HG03135 (cell line): ENCODE data around the gene SMIM28.

ENCODE experiments used
- ATAC-seq: cut with Tn5 transposase; IDR thresholded peaks from one replicate; pipeline ENCODE4 v1.9.1; 2021; ENCODE audit warnings: mild to moderate bottlenecking, moderate library complexity; ENCODE audit not compliant: unreplicated experiment

Gene SMIM28

DNA sequence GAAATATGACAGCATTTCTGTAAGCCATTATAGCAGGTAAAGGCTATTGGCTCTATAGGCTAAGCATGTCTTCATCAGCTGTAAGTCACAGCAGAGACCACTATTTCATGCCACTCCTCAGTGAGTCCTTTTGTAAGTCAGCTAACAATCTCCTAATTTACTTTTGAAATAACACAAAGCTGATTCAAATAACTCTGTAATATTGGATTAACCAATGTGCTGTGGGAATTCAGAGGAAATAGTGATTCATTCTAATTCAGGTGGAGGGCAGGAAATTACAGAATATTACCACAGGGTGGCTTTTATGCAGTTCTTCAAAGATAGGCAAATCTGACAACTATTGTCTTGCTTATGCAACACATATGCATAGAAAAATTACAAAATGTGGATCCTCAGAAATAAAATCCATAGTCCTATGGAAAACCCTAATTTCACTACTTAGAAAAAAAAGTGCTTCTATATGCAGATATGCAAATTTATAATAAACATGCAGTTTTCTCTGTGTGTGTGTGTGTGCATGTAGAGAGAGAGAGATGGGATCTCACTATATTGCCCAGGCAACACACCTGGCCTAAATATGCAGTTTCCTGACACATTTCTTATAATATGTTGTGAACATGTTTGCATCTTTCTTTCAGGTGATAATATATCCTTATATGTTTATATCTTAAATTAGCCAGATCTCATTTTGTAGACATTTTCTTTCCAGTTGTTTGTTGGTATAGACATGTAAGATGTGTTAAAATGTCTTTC lies 4.8 kb upstream of the SMIM28 start:
- ATAC-seq: no peak

DNA sequence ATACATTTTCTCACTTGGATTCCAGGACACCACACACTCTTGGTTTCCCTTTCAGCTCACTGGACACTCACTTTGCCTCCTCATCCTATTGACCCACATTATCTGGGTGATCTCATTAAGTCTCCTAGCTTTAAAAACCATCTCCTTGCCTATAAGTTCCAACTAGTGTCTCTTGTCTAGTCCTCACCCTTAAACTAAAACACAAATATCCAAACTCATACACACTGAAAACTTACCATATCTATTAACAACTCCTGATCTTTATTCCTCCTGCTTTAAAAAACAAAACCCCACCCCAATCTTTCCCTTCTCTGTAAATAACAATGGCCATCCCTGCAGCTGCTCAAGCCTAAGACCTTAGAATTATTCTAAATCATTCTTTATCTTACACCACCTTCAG lies 3.5 kb upstream of the SMIM28 start:
- no peak for ATAC-seq

DNA sequence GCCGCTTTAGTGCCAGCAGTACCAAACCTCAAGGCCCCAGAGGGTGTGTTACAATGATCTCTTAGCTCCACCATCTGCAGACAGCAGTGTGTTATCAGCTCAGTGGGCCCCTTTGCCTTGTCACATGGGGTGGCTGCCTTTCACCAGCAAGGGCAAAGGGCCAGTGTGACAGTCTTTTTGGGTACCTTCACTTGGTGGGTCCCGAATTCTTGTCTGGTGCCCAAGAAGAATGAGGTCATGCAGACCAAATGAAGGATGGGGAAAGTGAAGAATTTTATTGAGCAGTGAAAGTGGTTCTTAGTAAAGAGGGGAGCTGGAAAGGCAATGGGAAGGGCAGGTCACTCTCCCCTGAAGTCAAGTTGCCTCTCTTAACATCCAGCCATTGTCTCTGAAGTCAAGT lies 2.9 kb upstream of the SMIM28 start:
- no peak for ATAC-seq

DNA sequence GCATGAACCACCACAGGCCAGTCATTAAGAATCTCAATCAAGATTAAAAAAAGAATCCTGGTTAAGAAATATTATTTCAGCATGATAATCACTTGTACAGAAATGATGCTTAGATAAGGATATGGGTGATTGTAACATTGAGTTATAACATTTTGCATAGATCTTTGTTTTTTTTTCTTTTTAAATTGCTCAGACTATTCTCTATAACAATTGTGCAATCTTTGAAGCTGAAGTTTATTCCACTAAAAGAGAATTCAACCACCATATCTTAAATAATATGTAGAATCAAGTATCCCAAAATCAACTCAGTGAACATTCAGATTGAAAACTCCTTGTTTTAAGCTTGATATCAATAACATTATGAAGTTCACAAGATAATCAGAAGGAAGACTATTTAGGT lies 663 bp upstream of the SMIM28 start:
- ATAC-seq: no peak

- no peak for ATAC-seq
Observed at GRCh38 chr6:138378463-138378862, 758 bp downstream of the SMIM28 start.

GRCh38 chr6:138382498-138383265 lies 5.0 kb downstream of the SMIM28 start:
- ATAC-seq: no peak

GRCh38 chr6:138383776-138384175 lies 6.1 kb downstream of the SMIM28 start:
- no peak for ATAC-seq

DNA sequence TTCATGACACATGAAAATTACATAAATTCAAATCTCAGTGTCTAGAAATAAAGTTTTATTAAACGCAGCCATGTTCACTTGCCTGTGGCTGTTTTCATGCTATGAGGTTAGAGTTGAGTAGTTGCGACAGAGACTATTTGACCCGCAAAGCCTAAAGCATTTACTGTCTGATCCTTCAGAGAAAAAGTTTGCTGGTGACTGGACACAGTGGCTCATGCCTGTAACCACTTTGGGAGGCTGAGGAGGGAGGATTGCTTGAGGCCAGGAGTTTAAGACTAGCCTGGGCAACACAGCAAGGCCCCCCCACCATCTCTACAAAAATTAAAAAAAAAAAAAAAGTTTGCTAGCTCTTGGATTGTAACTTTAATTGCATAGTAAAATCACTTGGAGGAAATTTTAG lies 9.2 kb downstream of the SMIM28 start:
- ATAC-seq: no peak

- ATAC-seq: no peak
Observed at GRCh38 chr6:138387577-138388368, 10.1 kb downstream of the SMIM28 start.

DNA sequence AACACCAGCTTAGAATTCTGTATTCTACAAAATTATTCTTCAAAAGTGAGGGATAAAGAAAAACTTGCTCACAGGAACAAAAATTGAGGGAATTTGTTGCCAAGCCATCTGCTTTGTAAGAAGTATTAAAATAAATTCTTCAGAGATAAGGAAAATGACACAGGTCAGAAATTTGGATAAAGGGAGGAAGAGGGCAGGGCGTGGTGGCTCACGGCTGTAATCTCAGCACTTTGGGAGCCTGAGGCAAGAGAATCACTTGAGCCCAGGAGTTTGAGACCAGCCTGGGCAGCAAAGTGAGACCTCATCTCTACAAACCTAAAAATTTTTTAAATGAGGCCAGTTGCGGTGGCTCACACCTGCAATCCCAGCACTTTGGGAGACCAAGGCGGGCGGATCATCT lies 11.8 kb downstream of the SMIM28 start:
- no peak for ATAC-seq

- no peak for ATAC-seq
Observed at GRCh38 chr6:138393871-138394783, 16.4 kb downstream of the SMIM28 start.

DNA sequence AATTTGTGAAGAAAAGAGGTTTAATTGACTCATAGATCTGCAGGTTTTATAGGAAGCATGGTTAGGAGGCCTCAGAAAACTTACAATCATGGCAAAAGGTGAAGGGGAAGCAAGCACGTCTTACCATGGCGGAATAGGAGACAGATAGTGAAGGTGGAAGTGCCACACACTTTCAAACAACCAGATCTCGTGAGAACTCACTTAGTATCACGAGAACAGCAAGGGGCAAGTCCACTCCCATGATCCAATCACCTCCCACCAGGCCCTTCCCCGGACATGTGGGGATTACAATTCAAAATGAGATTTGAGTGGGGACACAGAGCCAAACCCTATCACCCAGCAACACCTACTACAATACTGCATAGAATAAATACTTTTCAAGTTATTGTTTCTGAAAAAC lies 19.0 kb downstream of the SMIM28 start:
- ATAC-seq: no peak

DNA sequence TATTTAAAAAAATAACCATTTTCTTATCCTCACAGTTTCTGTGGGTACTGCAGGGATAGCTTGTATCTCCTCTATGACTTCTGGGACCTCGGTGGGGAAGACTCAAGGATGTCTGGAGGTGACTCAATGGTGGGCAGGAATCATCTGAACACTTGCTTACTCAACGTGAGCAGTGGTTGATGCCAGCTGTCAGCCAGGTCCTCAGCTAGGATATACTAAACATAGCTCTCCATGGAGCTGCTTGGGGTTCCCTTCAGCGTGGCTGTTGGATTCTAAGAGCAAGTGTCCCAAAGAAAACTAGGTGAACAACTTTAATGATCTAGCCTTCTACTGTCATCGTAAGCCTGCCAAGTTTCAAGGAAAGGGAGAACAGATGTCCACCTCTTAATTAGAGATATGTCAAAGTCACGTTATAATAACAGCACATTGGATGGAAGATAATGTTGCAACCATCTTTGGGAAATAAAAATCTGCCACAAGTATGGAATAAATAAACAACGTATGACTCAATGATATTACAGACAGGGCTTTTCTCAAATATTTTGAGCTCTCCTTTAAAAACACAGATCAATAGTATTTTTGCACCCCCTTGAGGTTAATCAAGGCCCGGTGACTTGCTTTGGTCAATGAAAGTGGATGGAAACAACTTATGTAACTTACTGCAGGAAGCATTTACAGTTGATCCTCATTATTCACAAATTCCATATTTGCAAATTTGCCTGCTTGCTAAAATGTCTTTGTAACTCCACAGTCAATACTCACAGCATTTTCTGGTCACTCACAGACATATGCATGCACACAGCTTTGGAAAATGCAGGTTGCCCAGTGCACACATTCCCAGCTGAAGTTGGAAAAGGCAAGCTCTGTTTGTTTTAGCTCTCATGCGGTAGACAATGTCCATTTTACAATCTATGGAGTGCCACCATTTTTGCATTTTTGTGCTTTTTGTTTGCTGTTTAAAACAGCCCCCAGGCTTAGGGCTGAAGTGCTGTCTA lies 19.7 kb downstream of the SMIM28 start:
- ATAC-seq: no peak

GRCh38 chr6:138400326-138400725 lies 22.6 kb downstream of the SMIM28 start:
- no peak for ATAC-seq

- no peak for ATAC-seq
Observed at GRCh38 chr6:138401960-138402837, 24.5 kb downstream of the SMIM28 start.

GRCh38 chr6:138402838-138403187 lies 25.1 kb downstream of the SMIM28 start:
- no peak for ATAC-seq

DNA sequence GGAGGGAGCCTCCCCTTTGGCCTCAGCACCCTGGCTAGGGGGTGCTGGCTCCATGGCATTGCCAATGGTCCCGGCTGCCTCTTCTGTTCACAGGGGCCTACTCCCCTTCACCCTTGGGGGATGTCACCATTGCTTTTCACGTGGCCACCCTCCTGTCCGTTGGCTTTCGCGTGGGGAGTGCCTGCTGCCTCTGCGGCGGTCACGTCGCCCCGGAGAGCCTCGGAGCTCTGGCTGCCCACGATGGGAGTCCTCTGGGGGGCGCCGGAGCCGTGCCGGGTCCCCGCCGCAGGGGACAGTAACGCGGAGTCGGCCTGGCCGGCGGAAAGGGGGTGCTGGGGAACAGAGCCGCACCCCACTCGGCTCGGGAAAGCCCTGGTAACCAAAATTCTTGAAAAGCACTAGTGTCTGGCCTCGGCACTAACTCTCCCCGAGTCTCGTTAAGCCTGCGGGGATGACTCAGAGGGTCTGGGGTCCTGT lies 25.7 kb downstream of the SMIM28 start:
- peak; percentile 13 for ATAC-seq
